Measurements from ENCODE around the gene ZBED4.

- TF ChIP-seq CTCF (IDR thresholded peaks at IDR 0.05) = no peak
- TF ChIP-seq POLR2A (IDR thresholded peaks at IDR 0.05) = no peak
Measured at GRCh38 chr22:49858827-49859226, 5.2 kb downstream of the ZBED4 start.

Data from right lobe of liver (tissue), 4 donors.